Measurements from ENCODE around the gene ENPEP. TPM values are rescaled to one million over a fixed set of nuclear protein-coding genes. Genes with fewer than 3 reads are reported as not detected.

The ENPEP gene
- polyA plus RNA-seq, 1 donor from 2014 or later: not detected

DNA sequence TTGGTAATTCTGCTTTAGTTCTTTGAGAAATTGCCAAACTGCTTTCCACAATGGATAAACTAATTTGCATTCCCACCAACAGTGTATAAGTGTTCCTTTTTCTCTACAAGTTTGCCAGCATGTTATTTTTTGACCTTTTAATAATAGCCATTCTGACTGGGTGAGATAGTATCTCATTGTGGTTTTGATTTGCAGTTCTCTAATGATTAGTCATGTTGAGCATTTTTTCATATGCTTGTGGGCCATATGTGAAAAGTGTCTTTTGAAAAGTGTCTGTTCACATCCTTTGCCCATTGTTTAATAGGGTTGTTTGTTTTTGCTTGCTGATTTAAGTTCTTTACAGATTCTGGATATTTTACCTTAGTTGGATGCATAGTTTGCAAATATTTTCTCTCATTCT, 25.9 kb downstream of the ENPEP start:
- H3K27me3 Mint-ChIP-seq: peaks cover 5% of the 10 kb centered on the region
- H3K36me3 Mint-ChIP-seq: no peaks in the 10 kb centered on the region
- H3K27ac Mint-ChIP-seq: no peak overlapping the region
- peaks cover 0 to 4% (median 0%) of the 10 kb centered on the region in 3 donors for H3K9me3 Mint-ChIP-seq
- H3K4me3 Mint-ChIP-seq: no peak overlapping the region
- H3K4me1 Mint-ChIP-seq: no peaks in the 10 kb centered on the region

DNA sequence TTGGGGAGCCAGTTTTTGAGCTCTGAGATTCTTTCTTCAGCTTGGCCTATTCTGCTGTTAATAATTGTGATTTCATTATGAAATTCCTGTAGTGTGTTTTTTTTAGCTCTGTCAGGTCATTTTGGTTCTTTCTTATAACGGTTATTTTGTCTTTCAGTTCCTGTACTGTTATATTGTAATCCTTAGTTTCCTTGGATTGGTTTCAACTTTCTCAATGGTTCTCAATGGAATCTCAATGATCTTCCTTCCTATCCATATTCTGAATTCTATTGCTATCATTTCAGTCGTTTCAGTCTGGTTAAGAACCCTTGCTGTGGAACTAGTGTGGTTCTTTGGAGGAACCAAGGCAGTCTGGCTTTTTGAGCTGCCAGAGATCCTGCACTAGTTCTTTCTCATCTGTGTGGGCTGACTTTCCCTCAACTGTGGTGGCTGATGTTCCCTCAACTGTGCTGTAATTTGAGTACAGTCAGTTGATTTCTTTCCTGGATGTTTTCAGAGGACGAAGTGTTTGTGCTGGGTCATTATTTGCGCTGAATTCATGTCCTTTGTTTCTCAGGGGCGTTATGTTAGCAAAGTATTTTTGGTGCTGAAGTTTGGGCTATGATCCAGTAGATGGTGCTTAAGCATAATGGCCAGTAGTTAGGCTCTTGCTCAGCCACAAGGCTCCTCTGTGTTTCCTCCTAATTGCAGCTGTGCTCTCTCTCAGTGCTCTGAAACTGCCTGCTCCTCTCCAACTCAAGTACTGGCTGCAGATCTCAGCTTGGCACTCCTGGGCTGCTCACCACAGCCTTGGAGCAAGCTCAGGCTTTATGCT, 27.5 kb downstream of the ENPEP start:
- H3K9me3 Mint-ChIP-seq: peaks cover 0 to 4% (median 0%) of the 10 kb centered on the region in 3 donors
- H3K36me3 Mint-ChIP-seq: no peaks in the 10 kb centered on the region
- H3K27ac Mint-ChIP-seq: no peak overlapping the region
- no peak overlapping the region for H3K4me3 Mint-ChIP-seq
- H3K27me3 Mint-ChIP-seq: peaks cover 5% of the 10 kb centered on the region
- no peaks in the 10 kb centered on the region for H3K4me1 Mint-ChIP-seq

DNA sequence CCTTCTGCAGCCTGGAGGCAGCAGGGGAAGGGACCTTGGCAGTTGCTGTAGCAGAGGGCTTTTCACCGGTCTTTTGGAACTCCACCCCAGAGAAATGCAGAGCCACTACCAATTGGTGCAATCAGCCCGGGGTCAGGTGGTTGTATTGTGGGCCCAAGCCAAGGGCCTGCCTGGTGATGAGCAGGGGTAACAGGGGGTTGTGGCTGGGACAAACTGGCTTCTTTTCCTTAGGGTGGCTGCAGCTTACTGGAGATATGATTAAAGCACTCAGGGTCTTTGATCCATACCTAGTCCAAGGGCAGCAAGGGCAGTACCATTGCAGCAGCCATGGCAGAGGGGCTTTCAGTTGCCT, 28.1 kb downstream of the ENPEP start:
- H3K9me3 Mint-ChIP-seq: peaks cover 0 to 4% (median 0%) of the 10 kb centered on the region in 3 donors
- H3K4me1 Mint-ChIP-seq: no peaks in the 10 kb centered on the region
- H3K27me3 Mint-ChIP-seq: peaks cover 5% of the 10 kb centered on the region
- no peak overlapping the region for H3K4me3 Mint-ChIP-seq
- H3K36me3 Mint-ChIP-seq: no peaks in the 10 kb centered on the region
- no peak overlapping the region for H3K27ac Mint-ChIP-seq

DNA sequence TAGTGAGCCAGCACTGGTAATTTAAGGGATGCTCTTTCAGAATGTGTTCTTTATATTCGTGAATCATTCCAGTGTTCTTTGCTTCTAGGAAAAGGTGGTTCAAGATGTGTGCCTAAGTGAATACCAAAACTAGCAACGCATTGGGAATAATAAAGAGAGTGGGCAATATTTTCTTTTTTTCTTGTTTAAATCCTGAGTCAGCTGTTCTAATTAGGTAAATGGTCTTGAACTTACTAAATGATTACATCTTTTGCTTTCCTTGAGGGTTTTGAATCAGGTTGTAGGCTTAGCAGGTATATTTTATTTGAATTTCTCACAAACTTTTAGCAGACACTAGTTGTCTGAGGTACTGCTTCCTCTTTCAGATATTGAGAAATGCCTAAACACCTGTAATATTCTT, 29.5 kb downstream of the ENPEP start:
- H3K27me3 Mint-ChIP-seq: peaks cover 5% of the 10 kb centered on the region
- H3K4me3 Mint-ChIP-seq: no peak overlapping the region
- no peaks in the 10 kb centered on the region for H3K36me3 Mint-ChIP-seq
- no peak overlapping the region for H3K27ac Mint-ChIP-seq
- no peaks in the 10 kb centered on the region for H3K4me1 Mint-ChIP-seq
- H3K9me3 Mint-ChIP-seq: peaks cover 0 to 4% (median 0%) of the 10 kb centered on the region in 3 donors

DNA sequence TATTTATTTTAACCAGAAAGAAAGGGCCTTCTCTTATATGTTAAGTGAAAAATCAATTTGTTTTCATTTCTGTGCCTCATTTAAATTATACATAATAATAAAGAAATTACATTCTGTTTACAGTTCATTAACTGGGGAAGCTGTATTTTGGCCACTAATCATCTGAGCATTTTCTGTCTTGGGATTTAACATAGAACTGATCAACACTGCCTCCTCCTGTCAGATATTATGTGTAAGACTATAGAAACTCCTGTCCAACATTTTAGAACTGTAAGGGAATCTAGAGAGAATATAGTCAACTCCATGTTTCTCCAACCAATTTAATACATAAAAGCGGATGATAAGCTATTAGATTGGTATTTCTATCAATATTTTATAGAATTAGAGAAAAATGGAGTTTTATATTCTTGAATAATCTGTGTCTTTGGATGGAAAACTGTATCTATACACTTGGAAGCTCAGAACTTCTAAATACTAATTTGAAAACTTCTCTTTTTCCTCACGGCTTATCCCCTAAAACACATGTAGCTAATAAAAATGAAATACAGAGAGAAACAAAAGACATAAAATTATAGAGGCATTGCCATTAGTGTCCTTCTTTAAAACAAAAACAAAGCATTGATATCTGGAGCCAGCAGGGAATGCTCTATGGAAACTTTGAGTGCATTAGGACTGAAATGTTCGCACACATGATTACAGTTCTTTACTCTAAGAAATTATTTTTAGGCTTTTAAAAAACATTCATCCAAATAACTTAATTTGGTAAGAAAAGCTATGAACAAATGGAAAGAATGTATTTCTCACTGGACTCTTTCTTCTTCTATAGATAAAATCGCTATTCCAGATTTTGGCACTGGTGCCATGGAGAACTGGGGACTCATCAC, 33.1 kb downstream of the ENPEP start:
- H3K36me3 Mint-ChIP-seq: no peaks in the 10 kb centered on the region
- H3K27me3 Mint-ChIP-seq: no peaks in the 10 kb centered on the region
- H3K4me1 Mint-ChIP-seq: no peaks in the 10 kb centered on the region
- no peaks in the 10 kb centered on the region for H3K9me3 Mint-ChIP-seq
- no peak overlapping the region for H3K27ac Mint-ChIP-seq
- no peak overlapping the region for H3K4me3 Mint-ChIP-seq

DNA sequence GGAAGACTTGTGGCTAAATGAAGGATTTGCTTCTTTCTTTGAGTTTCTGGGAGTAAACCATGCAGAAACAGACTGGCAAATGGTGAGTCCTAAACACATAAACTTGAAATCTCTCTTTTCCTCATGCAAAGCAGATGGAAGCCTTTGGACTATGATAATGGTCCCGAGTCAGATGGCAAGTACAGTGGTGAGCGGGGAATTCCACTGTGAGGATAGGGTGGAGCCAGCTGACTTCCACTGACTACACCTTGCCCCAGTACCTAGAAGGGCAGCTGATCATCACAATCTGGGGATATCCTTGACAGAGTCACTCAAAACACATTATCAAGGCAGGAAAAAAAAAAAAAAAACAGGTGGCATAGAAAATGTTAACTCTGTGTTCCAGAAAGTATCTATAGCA, 34.3 kb downstream of the ENPEP start:
- Mint-ChIP-seq H3K4me3 (no peak overlapping the region), H3K27ac (no peak overlapping the region), H3K9me3 (no peaks in the 10 kb centered on the region), H3K4me1 (peaks cover 0 to 4% (median 3%) of the 10 kb centered on the region in 3 donors), H3K36me3 (no peaks in the 10 kb centered on the region), H3K27me3 (no peaks in the 10 kb centered on the region)

DNA sequence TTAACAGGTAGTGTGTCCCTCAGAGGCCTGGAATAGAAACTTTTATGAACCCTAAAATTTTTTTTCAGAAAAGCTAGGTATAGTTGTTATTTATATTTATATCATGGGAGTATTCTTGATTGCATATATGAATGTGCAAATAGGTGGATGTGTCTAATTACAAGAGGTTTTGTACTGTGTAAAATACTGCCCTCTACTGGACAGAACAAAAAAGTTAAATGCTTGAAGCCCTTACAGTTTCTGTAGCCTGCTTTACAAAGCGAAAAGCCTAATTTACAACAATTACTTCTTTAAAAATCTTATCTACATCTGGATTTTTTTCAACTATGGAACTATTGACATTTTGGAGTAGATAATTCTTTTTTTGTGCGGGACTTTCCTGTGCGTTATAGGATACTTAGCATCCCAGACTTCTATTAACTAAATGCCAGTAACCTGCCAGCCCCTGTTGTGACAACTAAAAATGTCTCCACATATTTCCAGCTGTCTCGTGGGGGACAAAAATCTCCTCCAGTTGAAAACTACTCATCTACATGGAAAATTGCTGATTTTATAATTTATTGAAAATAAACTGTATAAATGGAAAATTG, 35.1 kb downstream of the ENPEP start:
- Mint-ChIP-seq H3K4me3 (no peak overlapping the region), H3K36me3 (no peaks in the 10 kb centered on the region), H3K9me3 (no peaks in the 10 kb centered on the region), H3K27ac (no peak overlapping the region), H3K27me3 (no peaks in the 10 kb centered on the region), H3K4me1 (peaks cover 4 to 8% (median 5%) of the 10 kb centered on the region in 3 donors)

DNA sequence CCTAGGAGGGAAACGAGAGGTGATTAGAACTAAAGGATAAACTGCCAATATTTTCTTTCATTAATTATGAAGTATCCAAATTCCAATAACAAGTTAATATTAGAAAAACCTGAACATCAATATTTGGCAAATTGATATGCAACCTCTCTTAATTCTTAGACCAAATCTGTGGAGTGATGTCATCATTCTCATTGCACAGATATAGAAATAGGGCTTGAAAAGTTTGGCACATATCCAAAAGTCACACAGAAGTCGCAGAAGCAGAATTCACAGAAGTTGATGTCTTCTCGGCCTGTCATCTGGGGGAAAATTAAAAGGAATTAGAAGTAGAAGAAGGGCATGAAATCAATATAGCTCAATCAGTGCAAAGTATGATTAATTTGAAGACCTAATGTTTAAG, 36.9 kb downstream of the ENPEP start:
- Mint-ChIP-seq H3K4me1 (peaks cover 8 to 12% (median 9%) of the 10 kb centered on the region in 3 donors), H3K27me3 (no peaks in the 10 kb centered on the region), H3K4me3 (no peak overlapping the region), H3K27ac (no peak overlapping the region), H3K36me3 (no peaks in the 10 kb centered on the region), H3K9me3 (no peaks in the 10 kb centered on the region)

DNA sequence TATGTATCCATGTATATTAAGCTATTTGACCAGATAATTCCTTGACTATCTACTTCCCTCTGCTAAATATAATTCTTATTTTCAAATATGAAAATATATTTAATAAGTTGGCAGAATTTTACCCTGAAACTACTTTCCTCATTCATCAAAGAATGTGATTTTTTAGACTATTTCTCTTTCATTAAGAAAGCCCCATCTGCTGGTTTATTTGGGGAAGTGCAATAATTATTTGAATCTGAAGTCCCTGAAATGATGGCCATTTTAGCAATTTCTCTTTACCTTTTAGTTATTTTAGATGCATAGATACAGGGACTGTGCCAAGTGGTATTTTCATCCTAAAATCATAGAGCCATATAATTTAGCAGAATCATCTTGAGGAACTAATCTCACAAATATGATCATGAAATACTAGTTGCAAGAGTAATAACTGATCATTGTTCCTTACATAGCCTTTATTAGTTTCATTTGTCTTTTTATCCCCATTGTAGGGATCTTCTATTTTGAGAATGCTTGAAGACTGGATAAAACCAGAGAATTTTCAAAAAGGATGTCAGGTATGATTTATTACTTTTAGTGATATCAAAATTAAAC, 39.0 kb downstream of the ENPEP start:
- no peaks in the 10 kb centered on the region for H3K9me3 Mint-ChIP-seq
- H3K27ac Mint-ChIP-seq: no peak overlapping the region
- H3K36me3 Mint-ChIP-seq: no peaks in the 10 kb centered on the region
- peaks cover 8 to 12% (median 9%) of the 10 kb centered on the region in 3 donors for H3K4me1 Mint-ChIP-seq
- H3K4me3 Mint-ChIP-seq: peak overlapping the region in 3 of 4 donors; percentile 45 to 97 (median 69)
- no peaks in the 10 kb centered on the region for H3K27me3 Mint-ChIP-seq

DNA sequence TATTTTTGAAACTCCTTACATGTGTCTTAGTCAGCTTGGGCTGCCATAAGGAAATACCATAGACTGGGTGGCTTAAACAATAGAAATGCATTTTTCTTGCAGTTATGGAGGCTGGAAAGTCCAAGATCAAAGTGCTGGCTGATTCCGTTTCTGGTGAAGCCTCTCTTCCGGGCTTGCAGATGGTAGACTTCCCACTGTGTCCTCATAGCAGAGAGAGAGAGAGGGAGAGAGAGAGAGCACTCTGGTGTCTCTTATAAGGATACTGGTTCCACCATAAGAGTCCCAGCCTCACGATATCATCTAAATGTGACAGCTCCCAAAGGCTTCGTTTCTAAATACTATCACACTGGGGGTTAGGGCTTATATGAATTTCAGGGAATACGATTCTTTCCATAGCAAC, 39.7 kb downstream of the ENPEP start:
- Mint-ChIP-seq H3K27me3 (no peaks in the 10 kb centered on the region), H3K36me3 (no peaks in the 10 kb centered on the region), H3K27ac (no peak overlapping the region)

DNA sequence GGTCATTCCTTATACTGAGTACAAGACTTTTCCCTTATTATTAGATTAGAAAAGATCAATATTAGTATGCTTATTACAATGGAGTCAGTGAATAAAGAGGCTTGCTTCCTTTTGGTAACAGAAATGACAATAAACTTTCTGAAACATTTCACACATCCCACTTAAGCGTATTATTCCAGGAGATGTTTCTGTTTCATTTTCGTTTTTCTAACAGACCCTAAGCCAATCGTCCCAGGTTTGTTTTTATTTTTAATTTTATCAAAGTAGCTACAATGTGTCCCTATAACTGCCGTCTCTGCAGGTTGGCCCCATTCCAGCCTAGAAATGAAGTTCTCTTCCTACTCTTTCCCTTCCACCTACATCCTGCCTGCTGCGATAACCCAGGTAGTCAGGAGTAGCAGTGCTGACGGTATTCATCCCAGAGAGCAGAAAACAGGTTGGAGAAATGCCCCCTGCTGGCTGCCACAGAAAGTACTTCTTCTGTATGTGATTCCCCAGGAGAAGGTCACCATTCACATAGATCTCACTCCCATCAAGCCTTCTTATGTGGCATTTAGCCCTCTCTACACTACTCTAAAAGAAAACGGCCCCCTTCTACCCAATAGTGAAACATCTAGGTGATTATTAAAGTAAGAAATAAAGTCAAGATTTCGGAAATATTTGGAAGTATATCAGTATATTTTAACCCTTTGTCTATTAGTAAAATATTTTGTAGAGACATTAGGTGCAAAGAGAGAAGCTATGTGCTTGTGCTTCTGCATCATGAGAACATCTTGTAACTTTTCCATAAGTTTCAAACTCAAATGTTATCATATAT, 40.4 kb downstream of the ENPEP start:
- H3K27me3 Mint-ChIP-seq: no peaks in the 10 kb centered on the region
- no peaks in the 10 kb centered on the region for H3K9me3 Mint-ChIP-seq
- H3K36me3 Mint-ChIP-seq: no peaks in the 10 kb centered on the region
- H3K4me3 Mint-ChIP-seq: peak overlapping the region; percentile 69 to 99 (median 94)
- H3K27ac Mint-ChIP-seq: peak overlapping the region in 1 of 3 donors; percentile 83
- peaks cover 8 to 12% (median 9%) of the 10 kb centered on the region in 3 donors for H3K4me1 Mint-ChIP-seq

More for the DNA sequence above, 39.7 kb downstream of the ENPEP start:
- Mint-ChIP-seq H3K4me1 (peaks cover 8 to 12% (median 9%) of the 10 kb centered on the region in 3 donors), H3K4me3 (peak overlapping the region; percentile 69 to 99 (median 94)), H3K9me3 (no peaks in the 10 kb centered on the region)

DNA sequence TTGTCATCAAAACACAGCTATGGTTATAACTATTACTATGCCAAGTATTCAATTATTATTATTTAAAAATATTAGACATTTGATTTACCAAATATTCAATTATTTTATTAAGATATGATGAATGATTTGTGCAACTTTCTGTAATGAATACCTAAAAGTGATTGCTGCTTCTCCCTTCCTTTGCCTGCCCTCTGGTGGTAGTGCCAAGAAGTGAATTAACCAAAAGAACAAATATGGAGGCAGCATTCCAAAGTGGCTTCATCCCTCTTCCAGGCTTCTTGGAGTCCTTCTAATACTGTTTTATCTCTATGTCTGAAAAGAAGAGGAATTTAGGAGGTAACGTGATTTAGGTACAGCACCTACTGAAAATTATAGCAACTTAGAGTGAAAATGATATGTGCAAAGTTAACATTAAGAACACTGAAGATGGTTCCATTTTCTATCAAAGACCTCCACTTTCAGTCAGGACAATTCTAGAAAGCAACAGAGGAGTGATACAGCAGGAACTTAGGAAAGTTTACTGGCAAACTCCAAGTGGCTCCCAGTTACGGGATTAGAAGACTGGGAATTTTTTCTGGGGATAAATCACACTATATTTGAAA, 43.0 kb downstream of the ENPEP start:
- H3K27ac Mint-ChIP-seq: no peak overlapping the region
- no peak overlapping the region for H3K4me3 Mint-ChIP-seq
- no peaks in the 10 kb centered on the region for H3K36me3 Mint-ChIP-seq
- H3K9me3 Mint-ChIP-seq: no peaks in the 10 kb centered on the region
- H3K27me3 Mint-ChIP-seq: peaks cover 1% of the 10 kb centered on the region
- H3K4me1 Mint-ChIP-seq: peaks cover 8 to 12% (median 9%) of the 10 kb centered on the region in 3 donors

DNA sequence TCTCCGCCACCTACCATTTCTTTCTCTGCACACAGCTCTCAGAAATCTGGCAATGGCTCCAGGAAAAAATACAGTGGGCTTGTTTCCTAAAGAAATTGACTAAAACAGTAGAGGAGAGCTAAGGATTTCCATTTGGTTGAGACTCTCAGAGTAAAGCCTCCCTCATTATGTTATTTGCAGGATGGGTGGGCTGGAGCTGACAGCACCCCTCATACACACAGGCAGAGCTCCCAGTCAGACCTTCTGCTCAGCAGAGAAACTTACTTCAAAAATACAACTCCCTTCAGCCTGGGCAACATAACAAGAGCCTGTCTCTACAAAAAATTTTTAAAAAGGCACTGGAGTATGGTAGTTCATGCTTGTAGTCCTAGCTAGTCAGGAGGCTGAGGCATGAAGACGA, 44.9 kb downstream of the ENPEP start:
- peaks cover 3% of the 10 kb centered on the region for H3K27me3 Mint-ChIP-seq
- H3K4me3 Mint-ChIP-seq: no peak overlapping the region
- peaks cover 3 to 5% (median 4%) of the 10 kb centered on the region in 3 donors for H3K4me1 Mint-ChIP-seq
- H3K9me3 Mint-ChIP-seq: no peaks in the 10 kb centered on the region
- H3K27ac Mint-ChIP-seq: no peak overlapping the region
- no peaks in the 10 kb centered on the region for H3K36me3 Mint-ChIP-seq

DNA sequence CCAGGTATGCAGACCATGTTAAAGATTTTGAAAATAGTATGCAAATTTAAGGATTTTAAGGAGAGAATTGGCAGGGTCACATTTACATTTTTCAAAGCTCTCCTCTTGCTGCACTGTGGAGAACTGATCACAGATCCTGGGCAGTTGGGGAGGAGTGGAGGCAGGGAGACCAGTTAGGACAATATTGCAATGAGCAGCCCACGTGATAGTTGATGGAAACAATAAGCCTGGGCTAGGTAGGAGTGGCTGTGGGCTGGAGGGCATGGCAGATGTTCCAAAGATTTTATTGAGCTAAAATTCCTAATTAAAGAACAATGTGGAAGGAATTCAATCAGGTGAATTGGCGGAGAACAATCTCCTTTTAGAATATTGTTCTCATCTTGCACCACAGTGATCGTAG, 50.6 kb downstream of the ENPEP start:
- Mint-ChIP-seq H3K27ac (no peak overlapping the region), H3K4me1 (no peaks in the 10 kb centered on the region), H3K36me3 (no peaks in the 10 kb centered on the region), H3K27me3 (peaks cover 9% of the 10 kb centered on the region), H3K9me3 (no peaks in the 10 kb centered on the region), H3K4me3 (no peak overlapping the region)
